ENCODE data around the gene PCNX2.

The PCNX2 gene

GRCh38 chr1:232962761-232963745, 332.5 kb downstream of the PCNX2 start:
- peak; percentile 72 for TF ChIP-seq ISL1 (CRISPR knock-in tag; IDR thresholded peaks at IDR 0.05)
- TF ChIP-seq OSR1 (CRISPR knock-in tag; IDR thresholded peaks at IDR 0.05), result no peak

GRCh38 chr1:232958067-232958466, 337.5 kb downstream of the PCNX2 start:
- TF ChIP-seq CSDC2 (CRISPR knock-in tag; IDR thresholded peaks at IDR 0.05), result no peak
- TF ChIP-seq BACH2 (CRISPR knock-in tag; IDR thresholded peaks at IDR 0.05; ENCODE audit: borderline replicate concordance), result no peak
- no peak for TF ChIP-seq ESRRG (CRISPR knock-in tag; IDR thresholded peaks at IDR 0.05)
- no peak for TF ChIP-seq ISL1 (CRISPR knock-in tag; IDR thresholded peaks at IDR 0.05)
- no peak for TF ChIP-seq TOX (CRISPR knock-in tag; IDR thresholded peaks at IDR 0.05; ENCODE audit: borderline replicate concordance)
- no peak for TF ChIP-seq OSR1 (CRISPR knock-in tag; IDR thresholded peaks at IDR 0.05)
- TF ChIP-seq ZNF70 (CRISPR knock-in tag; IDR thresholded peaks at IDR 0.05), result no peak
- TF ChIP-seq ZFP30 (CRISPR knock-in tag; IDR thresholded peaks at IDR 0.05), result no peak
- TF ChIP-seq PATZ1 (CRISPR knock-in tag; IDR thresholded peaks at IDR 0.05; ENCODE audit: borderline replicate concordance), result no peak
- no peak for TF ChIP-seq RARB (CRISPR knock-in tag; IDR thresholded peaks at IDR 0.05)
- no peak for ATAC-seq

More at GRCh38 chr1:232962761-232963745, 332.5 kb downstream of the PCNX2 start:
- ATAC-seq, result peak; percentile 74

- TF ChIP-seq ISL1 (CRISPR knock-in tag; IDR thresholded peaks at IDR 0.05) (no peak), TSHZ2 (CRISPR knock-in tag; IDR thresholded peaks at IDR 0.05) (no peak), ZFP3 (CRISPR knock-in tag; IDR thresholded peaks at IDR 0.05) (no peak), TOX (CRISPR knock-in tag; IDR thresholded peaks at IDR 0.05; ENCODE audit: borderline replicate concordance) (no peak), TCF4 (CRISPR knock-in tag; IDR thresholded peaks at IDR 0.05; ENCODE audit: borderline replicate concordance) (no peak), ZC3H10 (CRISPR knock-in tag; IDR thresholded peaks at IDR 0.05) (no peak), POU6F1 (CRISPR knock-in tag; IDR thresholded peaks at IDR 0.05; ENCODE audit: borderline replicate concordance, low read depth) (no peak)
- ATAC-seq, result no peak
Measured at GRCh38 chr1:232956081-232956480, 339.4 kb downstream of the PCNX2 start.

- TF ChIP-seq SNAI2 (CRISPR knock-in tag; IDR thresholded peaks at IDR 0.05) (no peak), ARNTL (CRISPR knock-in tag; IDR thresholded peaks at IDR 0.05; ENCODE audit: borderline replicate concordance, low read depth) (no peak), OSR1 (CRISPR knock-in tag; IDR thresholded peaks at IDR 0.05) (no peak), ZNF565 (CRISPR knock-in tag; conservative IDR thresholded peaks at IDR 0.05; ENCODE audit: low read depth) (no peak), TSHZ2 (CRISPR knock-in tag; IDR thresholded peaks at IDR 0.05) (no peak), ISL1 (CRISPR knock-in tag; IDR thresholded peaks at IDR 0.05) (no peak), ZFP30 (CRISPR knock-in tag; IDR thresholded peaks at IDR 0.05) (no peak), ZNF70 (CRISPR knock-in tag; IDR thresholded peaks at IDR 0.05) (no peak), ESRRG (CRISPR knock-in tag; IDR thresholded peaks at IDR 0.05) (no peak), ZFP3 (CRISPR knock-in tag; IDR thresholded peaks at IDR 0.05) (no peak), CSDC2 (CRISPR knock-in tag; IDR thresholded peaks at IDR 0.05) (no peak), PATZ1 (CRISPR knock-in tag; IDR thresholded peaks at IDR 0.05; ENCODE audit: borderline replicate concordance) (no peak), TOX (CRISPR knock-in tag; IDR thresholded peaks at IDR 0.05; ENCODE audit: borderline replicate concordance) (no peak)
- no peak for ATAC-seq
Measured at GRCh38 chr1:232954594-232955365, 340.7 kb downstream of the PCNX2 start.
